Measurements from ENCODE around the gene C13orf46.

Gene C13orf46

GRCh38 chr13:113971471-113972231, 2.2 kb downstream of the C13orf46 start:
- DNase-seq (ENCODE audit: low read depth in 2 of 2) = no peak

GRCh38 chr13:113970810-113971470, 2.9 kb downstream of the C13orf46 start:
- DNase-seq (ENCODE audit: low read depth in 2 of 2) = no peak

- no peak for DNase-seq (ENCODE audit: low read depth in 2 of 2)
Measured at GRCh38 chr13:113969973-113970611, 3.8 kb downstream of the C13orf46 start.

GRCh38 chr13:113969311-113969972, 4.4 kb downstream of the C13orf46 start:
- DNase-seq (ENCODE audit: low read depth in 2 of 2) = no peak

GRCh38 chr13:113968463-113969310, 5.2 kb downstream of the C13orf46 start:
- DNase-seq (ENCODE audit: low read depth in 2 of 2) = no peak

- DNase-seq (ENCODE audit: low read depth in 2 of 2) = no peak
Measured at GRCh38 chr13:113967729-113968462, 6.0 kb downstream of the C13orf46 start.

- DNase-seq (ENCODE audit: low read depth in 2 of 2) = no peak
Measured at GRCh38 chr13:113967206-113967720, 6.6 kb downstream of the C13orf46 start.

- no peak for DNase-seq (ENCODE audit: low read depth in 2 of 2)
Measured at GRCh38 chr13:113965968-113966884, 7.7 kb downstream of the C13orf46 start.

- DNase-seq (ENCODE audit: low read depth in 2 of 2) = no peak
Measured at GRCh38 chr13:113965383-113965874, 8.4 kb downstream of the C13orf46 start.

GRCh38 chr13:113964251-113964995, 9.5 kb downstream of the C13orf46 start:
- no peak for DNase-seq (ENCODE audit: low read depth in 2 of 2)

GRCh38 chr13:113963376-113963775, 10.5 kb downstream of the C13orf46 start:
- no peak for DNase-seq (ENCODE audit: low read depth in 2 of 2)

- no peak for DNase-seq (ENCODE audit: low read depth in 2 of 2)
Measured at GRCh38 chr13:113962975-113963374, 10.9 kb downstream of the C13orf46 start.

- DNase-seq (ENCODE audit: low read depth in 2 of 2) = no peak
Measured at GRCh38 chr13:113962386-113962785, 11.5 kb downstream of the C13orf46 start.

GRCh38 chr13:113960276-113960948, 13.5 kb downstream of the C13orf46 start:
- DNase-seq (ENCODE audit: low read depth in 2 of 2) = no peak

GRCh38 chr13:113959198-113959597, 14.7 kb downstream of the C13orf46 start:
- no peak for DNase-seq (ENCODE audit: low read depth in 2 of 2)

GRCh38 chr13:113958373-113958772, 15.5 kb downstream of the C13orf46 start:
- no peak for DNase-seq (ENCODE audit: low read depth in 2 of 2)

- no peak for DNase-seq (ENCODE audit: low read depth in 2 of 2)
Measured at GRCh38 chr13:113956571-113956970, 17.3 kb downstream of the C13orf46 start.

GRCh38 chr13:113955691-113956090, 18.2 kb downstream of the C13orf46 start:
- DNase-seq (ENCODE audit: low read depth in 2 of 2) = no peak

Data from activated CD8-positive, alpha-beta memory T cell treated with anti-CD3 and anti-CD28 coated beads for 4 hours (primary cell).